CD4-positive, alpha-beta T cell treated with Interleukin-6 for 4 hours (primary cell): Measurements from ENCODE around the gene MCTP2.

ENCODE experiments used
- DNase-seq: peaks from one replicate; pipeline ENCODE4 v3.0.0-alpha.2; 2020; ENCODE audit warnings: mixed read lengths

Gene MCTP2

GRCh38 chr15:94230883-94231722, at the start of gene MCTP2:
MCTP2 (plus strand) TSS chr15:94231561; CDS start chr15:94298266, 66,705 bp downstream.
- DNase-seq: peak; percentile 86

GRCh38 chr15:94182883-94183282, 48.5 kb upstream of the MCTP2 start:
- no peak for DNase-seq

GRCh38 chr15:94185547-94186236, 45.7 kb upstream of the MCTP2 start:
- DNase-seq: no peak

GRCh38 chr15:94186770-94187331, 44.5 kb upstream of the MCTP2 start:
- DNase-seq: no peak

- DNase-seq: no peak
These were observed 37.5 kb upstream of the MCTP2 start for GRCh38 chr15:94193906-94194305.

- DNase-seq: no peak
These were observed 34.8 kb upstream of the MCTP2 start for GRCh38 chr15:94196531-94196930.

- no peak for DNase-seq
These were observed 32.7 kb upstream of the MCTP2 start for GRCh38 chr15:94198633-94199032.

GRCh38 chr15:94199725-94200124, 31.6 kb upstream of the MCTP2 start:
- DNase-seq: no peak

GRCh38 chr15:94203306-94203705, 28.1 kb upstream of the MCTP2 start:
- DNase-seq: no peak

- no peak for DNase-seq
These were observed 26.0 kb upstream of the MCTP2 start for GRCh38 chr15:94205366-94205765.

GRCh38 chr15:94206463-94207167, 24.7 kb upstream of the MCTP2 start:
- no peak for DNase-seq

- no peak for DNase-seq
These were observed 19.1 kb upstream of the MCTP2 start for GRCh38 chr15:94212291-94212690.

- DNase-seq: no peak
These were observed 5.7 kb upstream of the MCTP2 start for GRCh38 chr15:94225616-94226015.

- no peak for DNase-seq
These were observed 2.8 kb upstream of the MCTP2 start for GRCh38 chr15:94228611-94229010.

- peak; percentile 49 for DNase-seq
These were observed 1.6 kb upstream of the MCTP2 start for GRCh38 chr15:94229591-94230369.

- DNase-seq: no peak
These were observed 904 bp upstream of the MCTP2 start for GRCh38 chr15:94230431-94230882.

- peak; percentile 24 for DNase-seq
These were observed 535 bp downstream of the MCTP2 start for GRCh38 chr15:94231723-94232468.

- no peak for DNase-seq
These were observed 2.1 kb downstream of the MCTP2 start for GRCh38 chr15:94233441-94233840.

- DNase-seq: no peak
These were observed 2.9 kb downstream of the MCTP2 start for GRCh38 chr15:94234300-94234699.

- DNase-seq: no peak
These were observed 3.7 kb downstream of the MCTP2 start for GRCh38 chr15:94235041-94235440.

- no peak for DNase-seq
These were observed 4.3 kb downstream of the MCTP2 start for GRCh38 chr15:94235646-94236045.

GRCh38 chr15:94236608-94237007, 5.2 kb downstream of the MCTP2 start:
- DNase-seq: no peak
